Stimulated activated CD4-positive, alpha-beta T cell treated with anti-CD3 and anti-CD28 coated beads, TNF-alpha, amount 100 ng/mL, for 4 hours (primary cell): Measurements from ENCODE around the gene DPEP1.
"Not testable (repeated sequence)": the region's sequence is repeated elsewhere in the genome, so short reads cannot be mapped to it uniquely, and the experiment has no call there.

Experiments used
- DNase-seq, 3 experiments: peaks; one replicate each; pipeline ENCODE4 v3.0.0-alpha.2; 2020; ENCODE audit warnings: low read depth in 3 of 3

Gene DPEP1

DNA sequence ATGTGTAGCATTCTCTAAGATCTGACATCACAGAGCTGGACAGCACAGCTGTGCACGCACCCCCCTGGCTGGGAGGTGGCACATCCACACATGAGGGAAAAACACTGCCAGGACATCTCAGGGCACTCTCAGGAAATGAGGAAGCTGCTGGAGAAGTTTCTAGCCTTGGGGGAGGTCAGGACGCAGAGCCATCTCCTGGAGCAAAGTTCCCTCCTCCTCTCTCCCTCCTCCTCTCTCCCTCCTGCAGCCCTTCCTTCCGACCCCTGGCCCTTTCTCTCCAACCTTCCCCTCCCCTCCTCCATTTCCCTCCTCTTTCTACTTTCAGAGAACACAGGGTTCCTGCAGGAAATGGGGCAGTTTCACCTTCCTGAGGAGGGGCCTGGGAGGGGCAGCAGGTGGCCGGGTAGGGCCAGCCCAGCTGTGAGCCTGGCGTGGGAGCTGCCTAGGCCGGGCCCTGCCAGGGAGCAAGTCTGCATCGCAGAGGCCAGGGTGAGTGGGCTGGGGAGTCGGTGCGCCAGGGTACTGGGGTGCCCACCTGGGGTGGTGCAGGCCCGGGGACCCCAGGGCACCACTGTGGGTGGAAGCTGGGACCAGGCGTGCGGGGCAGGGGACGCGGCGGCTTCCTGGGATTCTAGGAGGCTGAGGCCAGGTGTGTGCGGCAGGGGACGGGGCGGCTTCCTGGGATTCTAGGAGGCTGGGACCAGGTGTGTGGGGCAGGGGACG, at the start of gene DPEP1:
Gene DPEP1, plus strand, starts transcription at position 412 of the 723 bp plus-strand sequence. CDS start 16,769 bp downstream, outside the sequence.
- no peak for DNase-seq

DNA sequence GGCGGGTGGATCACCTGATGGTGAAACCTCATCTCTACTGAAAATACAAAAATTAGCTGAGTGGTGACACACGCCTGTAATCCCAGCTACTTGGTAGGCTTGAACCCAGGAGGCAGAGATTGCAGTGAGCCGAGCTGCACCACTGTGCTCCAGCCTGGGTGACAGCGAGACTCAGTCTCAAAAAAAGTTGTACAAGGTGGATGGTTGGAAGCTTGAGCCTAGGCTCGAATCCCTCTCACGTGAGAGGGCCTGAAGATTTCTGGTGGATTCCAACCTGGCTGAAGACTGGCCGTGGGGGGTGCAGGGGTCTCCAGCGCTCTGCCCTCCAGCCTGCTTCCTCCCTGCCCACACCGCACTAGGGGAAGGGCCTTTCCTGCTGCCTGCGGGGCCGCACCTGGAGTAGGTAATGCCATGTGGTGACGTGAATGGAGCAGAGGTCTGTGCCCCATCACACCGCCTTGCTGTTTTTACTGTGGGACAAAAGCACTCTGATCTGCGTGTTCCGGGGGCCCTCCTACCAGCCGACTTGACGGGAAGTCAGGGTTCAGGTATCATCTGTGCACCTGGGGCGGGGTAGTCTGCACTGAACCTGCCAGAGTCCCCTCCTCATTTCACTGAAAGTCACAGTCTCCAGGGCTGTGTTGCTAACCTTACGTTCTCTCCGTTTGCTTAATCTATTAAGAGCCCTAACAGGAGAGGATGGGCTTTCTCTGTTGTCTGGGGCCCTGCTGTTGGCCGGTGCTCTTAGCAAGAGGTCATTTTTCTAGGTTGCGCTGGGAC, 48.8 kb upstream of the DPEP1 start:
- no peak for DNase-seq

DNA sequence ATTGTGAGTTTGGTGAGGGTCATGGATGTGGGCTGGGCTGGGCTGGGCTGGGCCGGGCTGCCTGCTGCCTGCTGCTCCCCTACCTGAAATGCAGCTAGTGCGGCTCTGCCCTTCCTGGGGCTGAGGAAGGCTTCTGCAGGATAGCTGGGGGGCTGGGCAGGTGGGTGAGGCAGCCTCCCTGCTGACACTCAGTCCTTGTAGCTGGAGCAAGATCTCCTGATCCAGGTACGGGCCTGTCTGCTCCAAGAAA, 48.3 kb upstream of the DPEP1 start:
- DNase-seq, result peak in 1 of 3 experiments; percentile 23

DNA sequence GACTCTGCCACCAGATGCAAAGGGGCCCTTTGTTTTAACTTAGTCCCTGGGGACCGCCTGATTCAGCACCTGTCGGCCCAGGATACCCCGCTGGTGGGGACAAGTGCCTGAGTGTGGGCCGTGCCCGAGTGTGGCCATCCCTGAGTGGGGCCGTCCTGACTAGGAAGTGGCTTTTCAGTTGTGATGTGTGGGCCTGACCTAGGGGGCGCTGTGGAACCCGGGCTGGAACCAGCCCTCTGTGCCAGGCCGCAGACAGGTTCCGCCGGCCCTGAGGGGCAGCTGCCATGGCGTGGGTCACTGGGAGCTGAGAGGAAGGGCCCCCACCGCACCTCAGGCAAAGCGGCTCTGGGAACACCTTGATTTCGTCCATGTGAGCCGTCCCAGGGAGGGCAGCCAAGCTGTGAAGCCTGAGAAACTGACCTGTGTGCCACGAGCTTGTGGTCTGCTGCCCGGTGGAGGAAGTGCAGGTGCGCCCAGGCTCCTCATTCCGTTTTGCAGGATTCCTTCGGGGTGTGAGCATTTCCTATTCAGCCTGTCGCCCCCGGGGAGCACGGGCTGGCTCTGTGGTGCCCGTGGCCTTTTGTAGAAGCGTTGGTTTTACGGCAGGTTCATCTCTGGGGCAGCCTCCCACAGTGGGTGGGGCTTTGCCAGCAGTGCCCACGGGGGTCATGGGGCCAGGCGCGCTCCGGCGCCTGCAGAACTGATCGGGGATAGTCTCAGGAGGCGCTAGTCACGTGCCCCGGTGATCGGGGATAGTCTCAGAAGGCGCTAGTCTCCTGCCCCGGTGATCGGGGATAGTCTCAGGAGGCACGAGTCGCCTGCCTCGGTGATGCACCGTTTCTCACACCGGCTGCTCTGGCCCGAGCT, 47.7 kb upstream of the DPEP1 start:
- DNase-seq, result peak in 1 of 3 experiments; percentile 40

DNA sequence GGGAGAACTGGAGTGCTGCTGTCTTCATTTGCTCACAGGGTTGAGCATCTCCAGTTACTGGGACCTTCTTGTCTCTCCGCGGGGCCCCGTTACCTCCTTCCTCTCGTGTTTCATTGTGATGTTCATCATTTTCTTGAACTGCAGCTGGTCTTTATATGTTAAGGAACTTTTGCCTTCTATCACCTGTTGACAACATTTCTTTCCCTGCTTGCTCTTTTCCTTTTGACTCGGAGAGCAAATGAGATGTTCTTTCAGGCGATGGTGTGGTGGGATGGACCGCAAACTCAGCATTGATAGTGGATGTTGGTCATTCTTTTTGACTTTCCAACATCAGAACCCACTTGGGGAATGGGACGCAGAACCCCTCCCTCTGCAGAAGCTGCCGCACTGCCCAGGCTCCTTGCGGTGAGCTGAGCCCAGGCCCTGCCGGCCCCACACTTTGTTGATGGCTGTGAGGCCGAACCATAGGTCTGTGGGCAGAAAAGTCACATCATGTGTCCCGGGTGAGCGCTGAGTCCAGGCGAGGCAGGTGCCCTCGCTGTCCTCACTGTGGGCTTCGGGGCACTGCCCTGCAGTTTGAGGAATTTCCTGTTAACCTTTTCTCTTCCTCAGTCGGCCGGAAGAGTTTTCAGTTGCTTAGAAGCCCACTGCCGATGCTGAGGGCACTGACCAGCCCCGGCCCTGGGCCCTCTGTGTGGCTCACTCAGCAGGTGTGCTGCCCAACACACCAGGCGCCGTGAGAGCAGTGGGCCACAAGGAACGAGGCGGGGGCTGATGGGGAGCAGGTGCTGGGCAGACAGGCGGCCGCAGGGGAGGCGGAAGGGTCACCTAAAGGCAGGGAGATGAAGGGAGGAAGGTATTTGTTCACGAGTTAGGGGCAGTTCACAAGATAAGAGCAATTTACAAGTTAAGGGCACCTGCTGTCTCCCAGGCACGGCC, 45.5 kb upstream of the DPEP1 start:
- DNase-seq, result no peak

DNA sequence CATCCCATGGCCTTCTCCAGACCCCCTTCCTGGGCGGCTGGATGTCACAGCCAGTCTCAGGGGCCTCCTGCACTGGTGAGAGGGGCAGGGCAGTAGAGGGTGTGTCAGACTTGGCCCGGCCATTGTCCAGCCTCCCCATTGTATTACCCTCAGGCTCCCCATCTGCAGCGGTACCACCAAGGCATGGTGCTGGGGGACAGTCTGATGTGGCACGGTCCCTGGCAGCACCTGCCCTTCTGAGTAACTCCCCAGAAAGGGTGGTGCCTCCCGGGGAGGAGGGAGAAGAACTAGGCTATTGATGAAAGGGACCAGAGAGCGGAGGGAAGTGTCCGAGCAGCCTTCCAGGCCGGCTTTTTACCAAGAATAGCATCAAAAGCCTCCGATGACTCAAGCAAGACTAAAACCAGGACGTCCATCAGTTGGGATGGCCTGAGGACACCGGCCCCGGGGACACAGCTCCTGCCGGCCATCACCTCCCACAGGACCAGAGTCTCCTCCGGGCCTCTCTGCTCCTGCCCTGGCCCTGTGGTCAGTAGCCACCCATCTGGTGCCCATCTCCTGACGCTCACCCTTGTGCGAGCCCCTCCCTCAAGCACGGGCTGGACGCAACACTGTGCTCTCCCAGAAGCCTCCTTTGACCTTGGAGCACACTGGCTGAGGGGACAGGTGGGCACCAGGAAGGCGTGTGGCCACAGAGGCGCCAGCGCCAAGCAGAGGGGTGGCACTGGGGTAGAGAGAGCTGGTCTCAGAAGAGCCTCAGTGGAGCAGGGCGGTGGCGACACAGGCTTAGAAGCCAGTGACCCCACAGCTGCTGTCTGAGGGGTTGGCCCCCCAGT, 43.7 kb upstream of the DPEP1 start:
- no peak for DNase-seq

DNA sequence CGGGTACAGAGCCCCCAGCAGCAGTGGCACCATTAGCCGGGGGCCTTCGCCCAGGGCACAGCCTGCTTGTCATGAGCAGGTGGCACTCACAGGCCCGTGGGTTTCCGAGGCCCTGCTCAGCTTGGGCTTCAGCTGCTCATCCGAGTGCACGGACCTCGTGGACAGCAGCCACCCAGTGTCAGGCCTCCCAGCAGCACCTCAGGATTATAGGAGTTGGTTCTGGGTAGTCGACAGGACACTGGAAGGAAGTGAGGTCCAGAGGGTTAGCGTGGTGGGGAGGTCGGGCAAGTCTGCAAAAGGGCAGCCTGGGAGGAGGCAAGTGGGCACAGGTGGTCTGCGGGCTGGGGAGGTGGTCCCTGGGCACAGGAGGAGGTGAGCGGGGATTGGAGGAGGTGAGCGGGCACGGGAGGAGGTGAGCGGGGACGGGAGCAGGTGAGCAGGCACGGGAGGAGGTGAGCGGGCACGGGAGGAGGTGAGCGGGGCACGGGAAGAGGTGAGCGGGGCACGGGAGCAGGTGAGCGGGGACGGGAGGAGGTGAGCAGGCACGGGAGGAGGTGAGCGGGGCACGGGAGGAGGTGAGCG, 43.0 kb upstream of the DPEP1 start:
- DNase-seq, result no peak

DNA sequence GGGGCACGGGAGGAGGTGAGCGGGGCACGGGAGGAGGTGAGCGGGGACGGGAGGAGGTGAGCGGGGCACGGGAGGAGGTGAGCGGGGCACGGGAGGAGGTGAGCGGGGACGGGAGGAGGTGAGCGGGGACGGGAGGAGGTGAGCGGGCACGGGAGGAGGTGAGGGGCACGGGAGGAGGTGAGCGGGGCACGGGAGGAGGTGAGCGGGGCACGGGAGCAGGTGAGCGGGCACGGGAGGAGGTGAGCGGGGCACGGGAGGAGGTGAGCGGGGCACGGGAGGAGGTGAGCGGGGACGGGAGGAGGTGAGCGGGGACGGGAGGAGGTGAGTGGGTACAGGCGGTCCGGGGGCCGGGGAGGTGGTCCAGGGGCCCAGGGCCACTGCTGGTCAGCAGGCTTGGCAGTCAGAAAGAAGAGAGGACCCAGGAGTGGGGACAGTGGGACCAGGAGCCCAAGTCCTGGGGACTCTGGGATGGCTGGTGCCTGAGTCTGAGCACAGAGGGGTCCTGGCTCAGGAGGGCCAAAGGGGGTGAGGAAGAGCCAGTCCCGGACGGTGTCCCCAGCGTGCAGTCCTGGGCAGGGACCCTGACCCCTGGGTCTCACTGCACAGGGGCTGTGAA, 42.4 kb upstream of the DPEP1 start:
- not testable (repeated sequence) for DNase-seq

DNA sequence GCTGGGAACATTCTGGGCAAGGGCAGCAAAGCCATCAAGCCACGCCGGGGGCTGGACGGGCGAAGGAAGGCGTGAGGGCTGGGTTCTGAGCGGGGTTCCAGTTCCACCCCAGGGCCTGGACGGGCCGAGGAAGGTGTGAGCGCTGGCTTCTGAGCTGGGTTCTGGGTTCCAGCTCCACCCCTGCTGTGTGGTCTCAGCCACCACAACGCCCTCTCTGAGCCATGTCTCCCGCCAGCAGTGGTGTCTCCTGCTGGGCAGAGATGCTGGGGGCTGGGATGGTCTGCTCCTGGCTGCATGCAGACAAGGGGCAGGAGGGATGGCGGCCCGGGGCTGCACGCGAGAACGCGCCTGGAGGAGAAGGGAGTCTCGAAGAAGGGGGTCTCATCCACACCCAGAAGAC, 41.8 kb upstream of the DPEP1 start:
- DNase-seq, result no peak

DNA sequence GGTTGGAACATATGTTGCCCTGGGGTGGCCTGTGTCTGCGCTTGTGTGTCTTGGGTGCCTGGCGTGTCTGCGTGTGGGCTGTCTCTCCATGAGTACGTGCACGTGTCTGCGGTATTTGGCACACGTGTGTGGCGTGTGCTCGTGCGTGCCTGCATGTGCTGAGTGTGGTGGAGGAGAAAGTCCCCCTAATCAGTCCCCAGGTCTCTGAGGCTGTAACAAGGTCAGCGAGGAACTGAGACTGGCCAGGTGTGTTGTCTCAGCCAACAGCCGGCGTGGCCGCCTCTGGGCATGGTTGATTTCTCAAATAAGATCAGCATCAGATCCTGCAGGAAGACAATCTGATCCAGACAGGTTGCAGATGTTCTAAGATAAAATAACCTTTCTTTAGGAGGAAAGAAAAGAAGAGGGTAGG, 41.4 kb upstream of the DPEP1 start:
- no peak for DNase-seq

DNA sequence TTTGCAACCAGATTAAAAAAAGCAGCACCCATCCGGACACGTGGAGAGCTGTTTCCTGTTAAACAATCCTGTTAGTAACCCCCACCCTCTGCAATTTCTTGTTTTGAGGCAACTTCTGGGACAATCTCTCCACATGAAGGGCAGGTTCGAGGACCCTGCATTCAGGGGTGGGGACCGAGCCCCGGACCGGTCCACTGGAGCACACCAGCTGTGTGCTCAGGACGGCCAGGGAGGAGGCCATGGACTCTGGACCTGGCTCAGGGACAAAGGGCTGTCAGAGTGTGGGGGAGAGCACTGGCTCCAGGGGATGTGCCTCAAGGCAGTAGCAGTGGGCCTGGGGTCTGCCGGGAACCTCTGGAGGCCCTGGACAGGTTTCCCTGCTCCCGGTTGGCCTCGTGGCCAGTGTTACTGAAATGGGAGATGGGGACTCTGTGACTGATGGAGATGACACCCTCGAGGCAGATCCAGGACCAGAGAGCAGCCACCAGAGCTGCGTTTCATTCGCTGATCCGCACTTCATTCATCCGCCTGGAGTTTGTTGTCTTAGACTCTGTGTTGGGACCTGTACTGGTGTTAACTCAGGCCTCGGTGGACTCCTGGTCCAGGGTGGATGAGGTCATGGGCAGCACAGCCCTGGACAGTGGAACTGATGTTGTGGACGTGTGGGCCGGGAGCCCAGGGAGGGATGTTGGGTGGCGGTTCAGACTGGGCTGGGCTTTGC, 40.8 kb upstream of the DPEP1 start:
- no peak for DNase-seq

DNA sequence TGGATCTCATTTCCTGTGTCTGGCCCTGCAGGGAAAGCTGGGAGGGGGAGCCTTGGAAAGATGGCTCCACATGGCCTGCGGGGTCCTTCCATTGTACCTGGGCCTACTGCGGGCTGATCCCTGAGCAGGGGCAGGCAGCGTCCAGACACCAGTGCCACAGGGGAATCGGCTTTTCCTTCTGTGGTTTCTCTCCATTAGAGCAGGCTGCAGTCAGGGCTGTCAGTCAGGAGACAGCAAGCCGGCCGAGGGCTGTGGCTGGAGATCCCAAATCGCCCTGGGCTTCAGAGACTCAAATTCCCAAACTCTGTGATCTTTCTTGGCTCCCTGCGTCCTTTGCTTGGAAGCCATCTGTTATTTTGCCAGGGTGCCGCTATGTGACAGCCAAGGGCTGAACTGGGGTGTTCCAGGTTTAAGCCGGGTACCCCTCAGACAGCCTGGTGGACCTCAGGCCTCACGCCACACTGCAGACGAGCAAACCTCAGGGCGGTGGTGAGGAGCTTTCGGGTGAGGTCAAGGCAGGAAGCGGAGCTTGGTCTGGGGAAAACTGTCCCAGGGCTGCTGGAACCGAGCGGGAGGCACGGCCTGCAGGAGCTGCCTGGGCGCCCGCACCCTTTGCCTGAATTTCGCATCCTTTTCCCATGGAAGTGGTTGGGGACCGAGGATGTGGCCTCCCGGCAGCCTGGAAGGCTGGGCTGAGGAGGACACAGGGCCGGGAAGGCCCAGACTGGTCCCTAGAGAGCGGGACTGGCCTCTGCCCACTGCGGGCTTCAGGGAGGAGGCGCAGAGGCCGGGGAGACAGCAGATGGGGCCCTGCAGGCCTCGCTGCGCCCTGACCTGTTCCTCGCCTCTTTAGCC, 39.4 kb upstream of the DPEP1 start:
- DNase-seq, result no peak

DNA sequence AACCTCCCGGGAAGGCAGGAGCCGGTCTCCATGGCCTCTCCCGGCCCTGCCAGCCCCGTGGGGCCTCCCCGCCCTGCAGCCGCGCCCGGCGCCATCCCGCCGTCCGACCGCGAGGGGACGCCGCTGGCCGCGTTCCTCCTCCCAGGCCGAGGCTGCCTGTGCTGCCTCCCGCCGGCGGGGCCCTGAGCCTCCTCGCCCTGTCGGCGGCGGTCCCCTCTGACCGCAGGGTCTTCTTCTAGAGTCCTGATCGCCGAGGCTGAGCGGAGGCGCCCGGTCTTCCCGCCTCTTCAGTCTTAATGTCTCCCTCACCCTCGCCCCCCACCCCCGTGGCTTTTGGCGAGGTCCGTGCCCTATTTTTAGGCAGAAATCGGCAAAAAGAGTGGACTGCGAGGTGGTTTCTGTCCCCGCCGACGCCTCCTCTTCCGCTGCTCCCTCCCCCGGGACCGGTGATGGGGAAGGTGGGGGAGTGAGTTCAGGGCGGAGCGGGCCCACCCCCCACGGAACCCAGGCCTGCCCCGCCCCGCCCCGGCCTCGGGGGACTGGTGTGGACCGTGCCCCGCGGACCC, 38.7 kb upstream of the DPEP1 start:
- no peak for DNase-seq

DNA sequence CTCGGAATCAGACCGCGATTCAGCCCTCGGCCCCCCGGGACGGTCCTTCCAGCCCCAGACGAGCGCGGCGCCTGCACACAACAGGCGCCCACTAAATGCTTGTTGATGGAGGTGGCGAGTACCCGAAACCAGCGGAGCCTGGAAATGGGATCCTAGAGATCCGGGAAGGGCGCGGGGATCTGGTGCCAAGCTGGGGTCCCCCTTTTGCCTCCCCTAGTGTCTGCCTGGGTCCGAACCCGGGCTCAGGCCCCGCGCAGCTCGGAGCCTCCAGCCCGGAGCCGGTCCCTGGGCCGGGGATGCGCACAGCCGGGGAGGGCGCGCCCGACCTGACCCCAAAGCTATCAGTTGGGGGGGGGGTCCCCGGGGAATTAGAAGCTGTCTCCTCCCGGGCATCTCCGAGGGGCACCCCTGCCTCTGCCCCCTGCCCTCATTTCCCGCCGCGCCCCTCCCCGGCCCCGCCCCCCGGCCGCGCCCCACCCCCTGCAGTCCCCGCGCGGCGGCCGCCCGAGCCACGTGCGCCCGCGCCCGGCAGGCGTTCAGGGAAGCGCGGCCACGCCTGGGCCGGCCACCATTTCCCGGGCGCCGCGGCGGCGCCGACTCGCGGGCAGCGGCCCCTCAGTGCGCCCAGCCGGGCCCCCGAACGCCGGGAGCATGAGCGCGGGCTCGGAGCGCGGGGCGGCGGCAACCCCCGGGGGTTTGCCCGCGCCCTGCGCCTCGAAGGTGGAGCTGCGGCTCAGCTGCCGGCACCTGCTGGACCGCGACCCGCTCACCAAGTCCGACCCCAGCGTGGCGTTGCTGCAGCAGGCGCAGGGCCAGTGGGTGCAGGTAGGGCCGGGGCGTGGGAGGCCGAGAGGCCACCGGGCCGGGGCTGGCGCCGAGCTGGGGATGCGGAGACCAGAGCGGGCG, 37.9 kb upstream of the DPEP1 start, which contains the start of gene CPNE7:
Gene CPNE7, plus strand, starts transcription at position 512 of the 906 bp plus-strand sequence. Its CDS starts 140 bp downstream, at position 652.
- no peak for DNase-seq

DNA sequence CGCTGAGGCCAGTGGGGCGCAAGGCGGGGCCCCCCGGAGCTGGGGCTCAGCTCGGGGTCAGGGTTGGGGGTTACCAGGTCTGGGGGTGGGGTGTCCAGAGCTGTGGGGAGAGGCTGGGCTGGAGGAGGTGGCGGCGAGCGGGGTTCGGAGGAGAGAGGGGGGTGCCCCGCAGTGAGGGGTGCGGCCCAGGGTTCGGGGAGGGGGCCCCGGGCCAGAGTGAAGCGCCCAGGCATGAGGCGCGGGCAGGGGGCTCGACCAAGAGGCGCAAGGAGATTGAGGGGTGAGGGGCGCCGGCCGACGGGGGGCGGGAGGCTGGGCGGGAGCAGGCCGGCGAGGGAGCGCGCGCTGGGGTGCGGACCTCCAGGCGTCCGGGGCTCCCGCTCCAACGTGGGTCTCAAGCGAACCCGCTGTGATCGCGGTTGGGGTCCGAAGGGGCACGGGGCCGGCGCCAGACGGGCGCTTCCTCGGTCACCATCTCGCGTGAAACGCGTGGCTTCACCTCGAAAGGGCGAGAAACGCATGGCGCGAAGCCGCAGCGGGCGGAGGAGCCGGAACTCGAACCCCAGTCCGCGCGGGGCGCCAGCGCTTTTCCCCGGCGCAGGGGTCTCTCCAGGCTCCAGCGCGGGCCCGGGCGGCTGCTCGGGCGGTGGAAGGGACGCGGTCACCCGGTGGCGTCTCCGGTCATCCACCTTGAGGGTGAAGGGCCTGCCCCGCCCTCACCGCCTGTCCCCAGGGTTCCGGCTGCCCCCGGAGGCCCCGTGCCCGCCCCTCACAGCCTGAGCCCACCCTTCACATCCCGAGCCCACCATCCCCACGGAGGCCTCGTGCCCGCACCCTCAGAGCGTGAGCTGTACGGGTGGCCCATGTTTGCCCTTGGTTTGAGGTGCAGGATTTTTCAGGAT, 37.0 kb upstream of the DPEP1 start:
- DNase-seq, result no peak
